Activated T-cell treated with anti-CD3 and anti-CD28 coated beads for 4 hours (primary cell): ENCODE measurements around the gene TDRD9.

Source experiments
- DNase-seq: peaks from one replicate; pipeline ENCODE4 v3.0.0-alpha.2; 2020

TDRD9 gene

GRCh38 chr14:104078031-104078455, 149.8 kb downstream of the TDRD9 start:
- peak; percentile 78 for DNase-seq

GRCh38 chr14:104080376-104081260, 152.4 kb downstream of the TDRD9 start:
- DNase-seq, result no peak

DNA sequence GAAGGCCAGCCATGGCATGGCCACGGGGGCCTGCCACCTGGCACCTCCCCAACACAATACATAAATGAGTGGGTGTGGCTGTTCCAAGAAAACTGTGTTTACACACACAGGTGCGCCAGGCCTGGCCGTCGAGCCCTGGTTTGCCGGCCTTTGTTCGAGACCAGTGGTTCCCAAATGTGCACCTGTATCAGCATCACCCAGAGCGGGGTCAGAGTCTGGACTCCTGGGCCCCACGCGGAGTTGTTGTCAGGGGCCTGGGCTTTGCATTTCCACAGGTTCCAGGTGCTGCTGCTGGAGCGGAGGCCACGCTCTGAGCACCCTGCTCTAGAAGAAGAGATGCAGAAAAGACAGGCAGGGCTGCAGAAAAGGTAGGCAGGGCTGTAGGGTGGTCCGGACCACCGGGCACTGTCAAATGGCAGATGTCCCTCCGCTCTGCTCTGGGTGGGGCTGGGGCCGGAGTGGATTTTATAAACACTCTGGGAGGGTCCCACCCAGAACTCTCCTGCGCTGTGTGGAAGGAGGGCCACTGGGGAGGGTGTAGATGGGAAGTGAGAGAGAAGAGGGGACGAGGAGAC, 153.1 kb downstream of the TDRD9 start:
- DNase-seq, result no peak

- no peak for DNase-seq
Measured at GRCh38 chr14:104081951-104082464, 153.8 kb downstream of the TDRD9 start.

- DNase-seq, result no peak
Measured at GRCh38 chr14:104082807-104083206, 154.6 kb downstream of the TDRD9 start.

DNA sequence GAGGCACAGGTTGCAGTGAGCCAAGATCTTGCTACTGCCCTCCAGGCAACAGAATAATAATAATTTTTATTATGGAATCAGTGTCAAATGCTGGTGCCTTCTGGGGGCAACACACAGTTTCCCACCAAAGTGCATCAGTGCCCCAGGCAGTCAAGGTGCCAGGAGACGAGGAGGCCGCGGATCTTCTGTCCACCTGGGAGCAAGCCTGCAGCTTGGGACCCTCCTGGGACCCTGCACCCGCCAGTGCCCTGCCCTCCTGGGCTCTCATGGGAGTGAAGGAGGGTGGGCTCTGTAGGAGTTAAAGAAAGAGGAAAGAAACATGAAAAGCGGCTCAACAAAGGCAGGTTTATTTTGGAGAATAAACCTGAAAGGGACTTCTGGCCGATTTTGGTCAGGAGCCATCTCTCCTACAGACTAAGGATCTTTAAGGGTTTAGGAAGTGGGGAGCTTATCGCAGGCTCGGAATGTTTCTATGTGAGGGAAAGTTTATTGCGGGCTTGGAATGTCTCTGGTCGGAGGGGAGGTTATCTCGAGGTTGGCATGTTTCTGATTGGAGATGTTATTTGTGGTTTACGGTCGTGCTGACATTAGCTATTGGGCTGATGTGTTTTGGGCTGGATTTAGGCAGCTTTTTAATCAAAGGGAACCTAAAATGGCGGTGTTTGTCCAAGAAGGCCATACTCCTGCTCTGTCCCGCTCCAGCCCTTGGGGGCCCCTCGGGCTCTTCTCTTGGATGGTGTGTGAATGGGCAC, 156.2 kb downstream of the TDRD9 start:
- DNase-seq, result no peak

- DNase-seq, result peak; percentile 23
Measured at GRCh38 chr14:104085032-104085888, 157.0 kb downstream of the TDRD9 start, which contains the start of gene ASPG. ASPG (plus strand) TSS chr14:104085700; CDS start chr14:104085771, 71 bp downstream.

- no peak for DNase-seq
Measured at GRCh38 chr14:104085889-104086201, 157.6 kb downstream of the TDRD9 start.

DNA sequence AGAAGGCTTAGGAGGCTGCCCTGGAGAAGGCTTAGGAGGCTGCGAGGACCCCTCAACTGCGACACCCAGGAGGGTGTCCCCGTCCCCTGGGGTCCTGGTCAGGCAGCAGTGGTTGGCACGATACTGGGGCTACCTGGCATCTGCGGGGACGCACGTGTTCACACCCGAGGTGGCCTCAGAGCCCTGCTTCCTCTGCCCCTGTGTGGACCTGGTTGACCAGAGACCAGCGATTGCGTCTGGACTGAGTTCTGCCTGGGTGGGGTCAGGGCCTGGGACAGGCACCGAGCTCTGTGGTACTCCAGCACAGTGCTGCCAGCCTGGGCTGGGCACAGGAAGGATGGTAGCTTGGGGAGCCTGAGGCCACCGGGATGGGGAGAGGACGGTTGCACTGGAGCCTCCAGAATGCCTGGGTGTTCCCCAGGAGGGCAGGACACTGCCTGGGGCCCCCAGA, 158.0 kb downstream of the TDRD9 start:
- DNase-seq, result no peak

DNA sequence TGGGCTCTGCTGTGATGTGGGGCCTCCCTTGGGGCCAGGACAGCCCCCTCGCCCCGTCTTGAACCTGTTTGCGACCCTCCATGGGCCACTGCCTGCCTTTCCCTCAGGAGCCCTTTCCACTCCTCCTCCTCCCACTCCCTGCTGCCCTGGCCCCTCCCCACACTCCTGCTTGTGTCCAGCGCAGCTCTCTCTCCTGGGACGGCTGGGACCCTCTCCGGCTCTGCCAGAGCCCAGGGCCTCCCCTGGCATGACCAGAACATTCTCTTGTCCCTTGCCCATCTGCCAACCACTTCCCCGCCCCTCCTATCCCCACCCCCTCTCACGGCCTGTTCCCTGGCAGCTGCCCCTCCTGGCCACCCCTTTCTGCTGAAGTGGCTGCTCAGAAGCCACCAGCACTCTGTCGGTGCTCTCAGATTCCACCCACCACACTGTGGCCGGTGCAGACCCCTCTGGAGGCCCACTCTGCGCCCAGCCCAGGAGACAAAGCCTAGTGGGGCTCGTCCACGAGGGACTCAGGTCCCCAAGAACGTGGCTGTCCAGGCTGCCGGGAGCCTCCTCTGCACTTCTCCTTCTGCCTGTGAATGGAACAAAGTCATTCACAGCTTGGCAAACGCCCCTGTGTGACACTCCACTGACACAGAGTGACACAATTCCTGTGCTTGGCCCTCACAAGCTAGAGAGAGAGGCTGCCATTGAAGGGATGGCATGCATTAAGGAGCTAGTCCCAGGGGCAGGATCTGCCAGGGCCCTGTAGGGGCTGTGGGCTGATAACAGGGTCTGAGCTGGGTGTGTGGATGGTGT, 158.6 kb downstream of the TDRD9 start:
- no peak for DNase-seq

GRCh38 chr14:104087505-104087904, 159.2 kb downstream of the TDRD9 start:
- DNase-seq, result no peak

DNA sequence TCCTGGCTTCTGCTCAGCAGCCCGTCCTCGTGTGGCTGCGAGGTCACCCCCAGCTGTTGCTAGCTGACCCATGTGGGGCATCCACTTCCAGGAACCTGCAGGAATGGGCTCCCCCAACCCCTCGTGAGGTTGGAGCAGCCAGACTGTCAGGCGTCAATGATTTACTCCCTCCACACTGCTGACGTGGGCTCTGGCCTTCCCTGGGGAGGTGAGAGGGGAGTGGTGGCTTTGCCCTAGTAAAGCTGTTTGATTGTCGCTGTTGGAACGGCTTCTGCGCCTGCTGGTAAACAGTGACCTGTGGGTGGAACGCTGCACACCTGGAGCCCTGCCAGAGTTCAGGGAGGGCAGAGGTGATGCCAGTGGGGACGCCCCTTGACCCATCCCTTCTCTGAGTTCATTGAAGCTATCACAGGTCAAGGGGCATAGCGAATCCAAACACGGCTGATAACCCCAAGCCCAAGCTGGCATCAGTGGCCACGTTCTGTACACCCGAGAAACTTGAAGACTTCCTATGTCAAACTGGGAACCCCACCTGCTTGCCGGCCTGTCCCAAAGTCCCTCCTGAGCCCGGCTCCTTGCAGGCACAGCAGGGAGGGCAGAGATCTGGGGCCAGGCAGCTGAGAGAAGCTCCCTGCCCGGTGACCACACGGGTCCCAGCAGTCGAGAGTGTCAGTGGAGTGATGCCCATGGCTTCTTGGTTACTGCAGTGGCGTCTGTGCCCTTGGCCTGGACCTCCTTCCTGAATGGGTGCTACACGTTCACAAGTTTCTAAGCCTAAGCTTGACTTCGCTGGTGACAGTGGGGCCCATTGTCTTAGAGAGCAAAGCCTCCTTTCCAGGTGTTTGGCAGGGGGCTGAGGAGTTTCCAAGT, 160.0 kb downstream of the TDRD9 start:
- no peak for DNase-seq

- no peak for DNase-seq
Measured at GRCh38 chr14:104090071-104090748, 162.0 kb downstream of the TDRD9 start.

GRCh38 chr14:104091061-104091926, 163.0 kb downstream of the TDRD9 start:
- DNase-seq, result no peak

DNA sequence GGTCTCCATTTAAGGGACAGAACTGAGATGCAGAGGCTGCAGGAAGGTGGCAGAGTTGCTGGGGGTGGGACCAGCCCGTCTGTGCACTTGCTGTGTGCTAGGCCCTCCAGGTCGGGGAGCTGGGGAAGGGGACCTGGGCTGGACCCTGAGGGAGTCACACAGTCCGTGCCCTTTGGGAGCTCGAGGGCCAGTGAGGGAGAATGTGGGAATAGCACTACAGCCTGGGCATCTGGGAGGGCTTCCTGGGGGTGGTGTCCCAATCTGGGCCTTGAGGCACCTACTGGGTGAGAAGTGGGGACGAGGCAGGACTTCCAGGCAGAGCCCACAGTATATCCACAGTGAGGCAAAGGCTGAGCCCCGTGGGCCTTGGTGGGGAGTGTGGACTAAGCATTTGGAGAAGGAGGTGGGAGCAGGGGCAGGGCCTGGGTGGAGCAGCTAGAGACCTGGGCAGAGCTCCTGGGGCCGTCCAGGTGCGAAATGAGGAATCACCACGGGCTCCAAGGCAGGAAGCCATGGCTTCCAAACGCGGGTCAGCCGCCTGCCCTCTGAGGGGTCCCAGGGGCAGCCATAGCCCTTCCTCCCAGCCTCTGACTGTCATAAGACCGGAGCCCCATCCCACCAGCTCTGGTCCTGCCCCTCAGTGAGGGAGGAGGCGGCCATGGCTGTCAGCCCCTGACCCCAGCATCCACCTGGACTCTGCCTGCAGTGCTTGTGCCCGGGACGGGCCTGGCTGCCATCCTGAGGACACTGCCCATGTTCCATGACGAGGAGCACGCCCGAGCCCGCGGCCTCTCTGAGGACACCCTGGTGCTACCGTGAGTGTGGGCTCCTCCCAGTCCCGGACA, 163.9 kb downstream of the TDRD9 start:
- no peak for DNase-seq

- no peak for DNase-seq
Measured at GRCh38 chr14:104092931-104093365, 164.7 kb downstream of the TDRD9 start.

- DNase-seq, result no peak
Measured at GRCh38 chr14:104093366-104094055, 165.3 kb downstream of the TDRD9 start.
